Left colon (tissue), 2 donors: ENCODE results near the gene OR7C1. TPM values are rescaled to one million over a fixed set of nuclear protein-coding genes. Genes with fewer than 3 reads are reported as not detected.
"Not testable (repeated sequence)": the region's sequence is repeated elsewhere in the genome, so short reads cannot be mapped to it uniquely, and the experiment has no call there.

Source experiments
- ATAC-seq: fragments of 200-7000 bp; cut with Tn5 transposase; one replicate; pipeline ENCODE4 v1.9.1; 2020; ENCODE audit warnings: mild to moderate bottlenecking, moderate library complexity
- DNase-seq, 2 donors: peaks; one replicate each; pipeline ENCODE4 v3.0.0-alpha.2; 2020
- intact Hi-C, 2 donors: fragments of 100-400 bp; cut with DNase I in 1 of 2; cut with micrococcal nuclease in 1 of 2; formaldehyde crosslinking; loops; one replicate each; pipeline versions ENCODE4 v1.11.2 to v1.14.0; 2022; cut with DNase I, micrococcal nuclease
- total RNA-seq, 2 donors: library from RNA; stranded (reverse); fragmentation: NEBNext Ultra II Directional; extraction: Animal tissue kit (Norgen Biotek cat#: 25700); gene quantifications; one replicate each; pipeline ENCODE4 v1.2.1, GENCODE V29; 2021
- donor health status: DM: no; HTN: no; CAD: no.
- donor health status: DM: yes; HTN: yes; CAD: no.

The OR7C1 gene
- total RNA-seq, 2 donors from 2014 or later = not detected

DNA sequence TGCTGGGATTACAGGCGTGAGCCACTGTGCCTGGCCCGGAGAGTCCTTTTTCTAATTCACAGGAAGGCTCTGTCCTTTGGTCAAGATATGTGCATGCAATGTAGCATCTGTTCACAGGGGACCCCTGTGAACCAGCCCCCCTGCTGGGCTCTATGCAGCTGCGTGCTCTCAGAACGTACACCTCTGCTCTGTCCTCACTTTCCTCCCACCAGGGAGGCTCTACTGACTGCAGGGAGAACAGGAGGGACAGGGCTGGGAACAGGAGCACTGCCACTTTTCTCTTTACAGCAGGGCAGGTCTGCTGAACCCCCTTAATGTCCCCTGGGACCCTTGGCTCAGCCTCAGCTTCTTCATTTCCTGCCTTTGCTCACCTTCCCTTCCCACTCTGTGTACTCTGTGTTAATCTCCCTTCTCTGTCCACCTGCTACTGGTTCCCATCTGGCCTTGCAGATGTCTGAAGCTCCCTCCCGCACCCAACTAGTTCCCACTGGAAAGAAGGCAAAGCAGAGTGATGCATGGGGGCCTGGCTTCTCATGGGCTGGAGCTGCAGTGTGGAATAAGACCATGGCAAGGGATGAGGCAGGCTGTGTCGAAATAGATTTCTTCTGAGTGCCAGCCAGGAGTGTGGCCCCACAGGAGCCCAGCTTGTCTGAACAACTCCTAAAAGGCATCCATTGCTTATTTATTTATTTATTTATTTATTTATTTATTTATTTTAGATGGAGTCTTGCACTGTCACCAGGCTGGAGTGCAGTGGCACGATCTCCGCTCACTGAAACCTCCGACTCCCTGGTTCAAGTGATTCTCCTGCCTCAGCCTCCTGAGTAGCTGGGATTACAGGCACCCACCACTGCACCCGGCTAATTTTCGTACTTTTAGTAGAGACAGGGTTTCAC, 63.8 kb downstream of the OR7C1 start:
- ATAC-seq = no peak
- intact Hi-C loops = no loop called here

DNA sequence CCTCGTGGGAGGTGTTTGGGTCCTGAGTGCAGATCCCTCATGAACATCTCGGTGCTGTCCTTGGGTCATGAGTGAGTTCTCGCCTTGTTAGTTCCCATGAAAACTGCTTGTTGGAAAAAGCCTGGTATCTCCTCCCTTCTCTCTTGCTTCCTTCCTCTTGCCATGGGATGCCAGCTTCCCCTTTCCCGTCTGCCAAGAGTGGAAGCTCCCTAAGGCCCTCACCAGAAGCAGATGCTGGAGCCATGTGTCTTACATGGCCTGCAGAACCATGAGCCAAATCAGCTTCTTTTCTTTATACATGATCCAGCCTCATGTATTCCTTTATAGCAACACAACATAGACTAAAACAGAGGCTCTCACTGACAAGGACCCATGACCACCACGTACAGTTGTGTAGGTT, 64.8 kb downstream of the OR7C1 start:
- intact Hi-C loops = no loop called here
- ATAC-seq = no peak
- DNase-seq = no peak

More for the DNA sequence above, 63.8 kb downstream of the OR7C1 start:
- DNase-seq = no peak

DNA sequence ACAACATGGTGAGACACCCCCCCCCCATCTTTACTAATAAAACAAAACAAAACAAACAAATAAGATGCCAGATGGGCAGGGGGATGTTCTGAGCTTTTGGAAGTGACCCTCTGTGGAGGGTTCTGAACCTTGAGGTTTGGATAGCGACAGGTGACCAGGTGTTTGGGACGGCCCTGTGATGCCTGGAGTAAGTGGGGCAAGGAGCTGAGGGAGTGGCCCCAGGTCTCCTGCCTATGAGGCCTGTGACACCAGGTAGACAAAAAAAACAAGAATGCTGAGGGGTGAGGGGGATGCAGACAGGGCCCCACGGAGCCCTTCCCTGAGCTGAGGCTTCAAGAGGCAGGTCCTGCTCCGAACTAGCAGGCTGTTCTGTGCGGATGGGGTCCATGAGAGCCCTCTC, 65.8 kb downstream of the OR7C1 start:
- no peak for ATAC-seq
- no peak for DNase-seq
- intact Hi-C loops = no loop called here

DNA sequence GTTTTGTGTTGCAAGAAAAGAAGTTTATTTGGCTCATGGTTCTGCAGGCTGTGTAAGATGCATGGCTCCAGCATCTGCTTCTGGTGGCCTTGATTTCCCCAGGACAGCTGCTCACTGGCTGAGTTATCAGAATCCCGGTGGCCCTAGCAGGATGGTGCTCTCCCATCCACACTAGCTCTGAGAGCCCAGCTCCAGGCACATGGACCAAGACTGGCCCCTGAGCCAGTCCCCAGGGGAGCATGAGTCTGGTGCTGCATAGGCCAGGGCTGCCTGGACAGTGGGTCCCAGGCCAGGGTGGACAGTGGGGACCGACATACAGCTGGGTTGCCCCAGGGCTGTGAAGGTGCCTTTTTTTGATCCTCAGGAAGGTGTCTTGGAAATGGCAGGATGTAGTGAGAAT, 67.0 kb downstream of the OR7C1 start:
- DNase-seq = no peak
- intact Hi-C loops = no loop called here
- no peak for ATAC-seq

DNA sequence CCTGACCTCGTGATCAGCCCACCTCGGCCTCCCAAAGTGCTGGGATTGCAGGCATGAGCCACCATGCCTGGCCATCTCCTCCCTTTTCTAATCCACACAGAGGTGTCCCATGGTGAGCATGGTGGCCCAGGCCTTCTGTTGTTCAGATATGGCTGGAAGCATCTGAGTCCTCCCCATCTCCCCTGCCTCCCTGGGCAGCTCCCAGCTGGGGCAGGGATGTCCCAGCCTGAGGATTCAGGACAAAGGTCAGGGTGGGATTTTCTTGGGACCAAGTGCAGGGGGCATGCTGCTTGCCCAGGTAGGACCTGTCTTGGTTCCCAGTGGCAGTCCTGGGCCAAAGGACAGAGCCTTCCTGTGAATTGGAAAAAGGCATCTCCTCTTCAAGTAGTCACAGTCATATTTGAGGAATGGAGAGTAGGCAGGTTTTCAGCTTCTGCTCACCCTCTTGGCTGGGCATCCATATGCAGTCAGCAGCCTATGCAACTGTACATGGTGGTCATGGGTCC, 67.5 kb downstream of the OR7C1 start:
- ATAC-seq (no peak), DNase-seq (no peak)
- intact Hi-C loops = no loop called here

DNA sequence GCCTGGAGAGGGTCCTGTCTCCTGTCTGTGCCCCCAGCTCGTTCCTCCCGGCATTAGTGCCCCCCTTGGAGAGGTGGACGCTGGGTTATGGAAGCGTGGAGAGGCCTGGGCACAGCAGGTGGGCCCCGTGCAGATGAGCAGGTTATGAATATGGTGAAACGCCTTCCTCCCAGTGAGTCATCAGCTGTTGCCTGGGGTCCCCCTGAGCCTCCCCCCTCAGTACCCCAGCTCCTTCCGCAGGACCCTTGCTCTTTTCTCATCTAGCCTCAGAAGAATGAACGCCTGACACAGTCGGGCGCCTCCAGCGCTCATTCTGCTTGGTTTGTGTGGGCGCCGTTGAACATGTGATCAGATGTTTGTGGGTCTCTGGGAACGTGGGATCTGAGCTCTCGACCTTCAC, 69.1 kb downstream of the OR7C1 start:
- ATAC-seq, DNase-seq, intact Hi-C loops: not testable (repeated sequence)

DNA sequence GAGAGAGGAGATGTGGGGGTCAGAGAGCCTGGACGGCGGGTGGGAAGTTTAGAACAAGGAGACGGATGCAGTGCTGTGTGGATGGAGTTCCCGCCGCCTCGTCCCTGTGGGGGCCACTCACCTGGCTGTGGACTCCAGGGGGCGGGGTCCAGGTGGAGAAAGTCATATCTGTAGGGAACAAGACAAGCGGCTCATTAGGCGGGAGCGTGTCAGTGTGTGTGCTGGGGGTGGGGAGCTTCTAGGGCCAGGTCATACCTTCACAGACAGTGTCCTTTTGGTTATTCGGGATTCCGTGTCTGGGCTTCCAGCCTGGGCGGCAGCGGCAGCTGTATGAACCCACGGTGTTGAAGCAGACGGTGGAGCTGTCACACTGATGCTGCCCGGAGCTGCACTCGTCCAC, 69.6 kb downstream of the OR7C1 start:
- DNase-seq, ATAC-seq, intact Hi-C loops: not testable (repeated sequence)

DNA sequence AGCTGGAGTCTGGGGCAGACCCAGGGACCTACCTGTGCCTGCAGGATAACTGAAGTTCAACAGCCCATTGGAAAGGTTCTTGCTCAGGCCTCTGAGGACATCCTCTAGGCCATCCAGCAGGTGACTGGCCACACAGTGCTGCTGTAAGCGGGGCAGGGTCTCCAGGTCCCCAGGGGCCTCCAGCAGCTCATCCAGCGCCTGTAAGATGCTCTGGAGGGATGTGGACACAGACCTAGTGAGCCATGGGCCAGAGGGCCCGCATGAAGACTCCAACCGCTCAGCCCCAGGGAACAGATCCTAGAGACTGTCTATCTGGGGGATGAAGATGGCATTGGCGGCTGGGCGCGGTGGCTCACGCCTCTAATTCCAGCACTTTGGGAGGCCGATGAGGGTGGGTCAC, 70.6 kb downstream of the OR7C1 start:
- ATAC-seq (no peak), DNase-seq (no peak)
- intact Hi-C loops = no loop called here

DNA sequence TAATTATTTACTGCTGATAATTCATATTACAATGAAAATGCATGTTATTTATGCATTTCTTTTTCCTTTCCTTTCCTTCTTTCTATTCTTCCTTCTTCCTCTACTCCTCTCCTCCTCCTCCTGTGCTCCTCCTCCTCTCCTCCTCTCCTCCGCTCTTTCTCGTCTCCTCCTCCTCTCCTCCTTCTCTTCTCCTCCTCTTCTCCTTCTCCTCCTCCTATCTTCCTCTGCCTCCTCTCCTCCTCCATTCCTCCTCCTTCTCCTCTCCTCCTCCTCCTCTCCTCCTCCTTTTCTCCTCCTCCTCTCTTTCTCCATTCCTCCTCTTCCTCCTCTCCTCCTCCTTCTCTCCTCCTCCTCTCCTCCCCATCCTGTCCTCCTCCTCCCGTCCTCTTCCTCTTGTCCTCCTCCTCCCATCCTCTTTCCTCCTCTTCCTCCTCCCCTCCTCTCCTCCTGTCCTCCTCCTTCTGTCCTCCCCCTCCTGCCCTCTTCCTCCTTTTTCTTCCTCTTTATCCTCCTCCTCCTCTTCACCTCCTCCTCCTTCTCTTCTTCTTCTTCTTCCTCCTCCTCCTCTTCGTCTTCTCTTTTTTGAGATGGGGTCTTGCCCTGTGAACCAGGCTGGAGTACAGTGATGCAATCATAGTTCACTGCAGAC, 71.4 kb downstream of the OR7C1 start:
- intact Hi-C loops = no loop called here
- ATAC-seq (no peak), DNase-seq (no peak)

DNA sequence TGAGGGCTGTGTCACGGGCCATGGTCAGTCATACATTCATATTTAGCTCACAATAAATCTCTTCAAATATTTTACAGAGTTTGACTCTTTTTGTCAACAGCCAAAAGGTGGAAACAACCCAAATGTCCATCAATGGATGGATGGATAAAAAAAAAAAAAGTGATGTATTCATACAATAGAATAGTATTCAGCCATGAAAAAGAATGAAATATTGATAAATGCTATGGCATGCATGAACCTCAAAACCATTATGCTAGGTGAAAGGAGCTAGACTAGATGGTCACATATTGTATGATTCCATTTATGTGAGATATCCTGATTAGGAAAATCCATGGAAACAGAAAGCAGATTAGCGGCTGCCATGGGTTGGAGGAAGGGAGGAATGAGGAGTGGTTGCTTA, 72.9 kb downstream of the OR7C1 start:
- no peak for DNase-seq
- intact Hi-C loops = no loop called here

DNA sequence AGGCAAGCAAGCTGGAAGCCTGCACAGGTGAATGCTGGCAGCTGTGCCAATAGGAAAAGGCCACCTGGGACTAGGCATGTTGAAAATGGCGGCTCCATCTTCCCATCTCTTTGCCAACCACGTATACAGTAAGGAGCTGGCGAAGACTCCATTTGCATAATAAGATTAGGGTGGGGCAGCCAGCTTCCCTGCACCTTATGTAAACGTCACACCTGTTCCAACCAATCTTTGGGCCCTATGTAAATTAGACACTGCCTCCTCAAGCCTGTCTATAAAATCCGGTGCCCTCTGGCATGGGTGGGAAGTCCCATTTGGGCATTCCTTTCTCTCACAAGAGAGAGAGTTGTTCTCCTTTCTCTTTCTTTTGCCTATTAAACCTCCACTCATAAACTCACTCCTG, 73.4 kb downstream of the OR7C1 start:
- intact Hi-C loops = no loop called here
- DNase-seq (no peak), ATAC-seq (no peak)

More for the DNA sequence above, 72.9 kb downstream of the OR7C1 start:
- no peak for ATAC-seq

DNA sequence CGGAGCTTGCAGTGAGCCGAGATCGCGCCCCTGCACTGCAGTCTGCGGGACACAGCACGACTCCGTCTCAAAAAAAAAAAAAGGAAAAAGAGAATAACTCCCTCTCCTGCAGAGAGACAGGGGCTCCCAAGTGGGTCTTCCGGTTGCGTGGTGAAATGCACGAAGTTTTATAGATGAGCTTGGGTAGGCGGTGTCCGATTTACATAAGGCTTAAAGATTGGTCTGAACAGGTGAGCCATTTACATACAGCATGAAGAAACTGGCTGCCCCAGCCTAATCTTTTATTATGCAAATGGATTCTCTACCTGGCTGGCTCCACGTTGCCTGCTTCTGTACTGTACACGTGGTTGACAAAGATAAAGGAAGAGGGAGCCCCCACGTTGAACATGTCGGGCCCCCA, 76.2 kb downstream of the OR7C1 start:
- ATAC-seq (peak; percentile 96), DNase-seq (peak in 1 of 2 donors; percentile 11)
- intact Hi-C loops = no loop called here

DNA sequence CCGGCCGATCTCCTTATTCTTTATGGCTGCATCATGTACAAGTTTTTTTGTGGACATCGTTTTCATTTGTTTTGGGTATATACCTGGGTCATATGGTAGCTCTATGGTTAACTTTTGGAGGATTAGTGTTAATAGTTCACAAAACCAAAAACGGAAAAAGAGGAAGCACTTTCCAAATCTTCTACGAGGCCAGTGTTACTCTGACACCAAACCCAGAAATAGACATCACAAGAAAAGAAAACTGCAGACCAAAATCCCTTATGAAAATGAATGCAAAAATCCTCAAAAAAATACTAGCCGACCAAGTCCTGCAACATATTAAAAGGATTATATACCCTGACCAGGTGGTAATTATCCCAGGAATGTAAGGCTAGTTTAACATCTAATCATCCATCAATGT, 86.4 kb downstream of the OR7C1 start:
- ATAC-seq = no peak

More for the DNA sequence above, 86.4 kb downstream of the OR7C1 start:
- DNase-seq = no peak
- intact Hi-C loops = no loop called here

Other genes with a start within 250 kb of the OR7C1 start
- not detected for gene ADGRE3, start 160.3 kb downstream of the OR7C1 start, total RNA-seq
- 1 to 10 TPM; 5.3 to 7.3 TPM for gene ZNF333, start 145.1 kb downstream of the OR7C1 start, total RNA-seq
- gene ADGRE2, start 56.6 kb downstream of the OR7C1 start, total RNA-seq = 1 to 10 TPM; 1.6 to 4.3 TPM
- gene OR7A5, start within 50 bp of the OR7C1 start, total RNA-seq = not detected
- not detected for gene OR7A10, start 13.7 kb upstream of the OR7C1 start, total RNA-seq
- not detected for gene OR7A17, start 50.9 kb upstream of the OR7C1 start, total RNA-seq
- not detected for gene OR7C2, start 106.3 kb upstream of the OR7C1 start, total RNA-seq
- not detected for gene SLC1A6, start 144.7 kb upstream of the OR7C1 start, total RNA-seq
- not detected for gene CASP14, start 214.3 kb upstream of the OR7C1 start, total RNA-seq
- gene OR1I1, start 247.0 kb upstream of the OR7C1 start, total RNA-seq = not detected